Measurements from ENCODE around the gene ATP2B2.
"Not testable (repeated sequence)": the region's sequence is repeated elsewhere in the genome, so short reads cannot be mapped to it uniquely, and the experiment has no call there.

ATP2B2 gene

DNA sequence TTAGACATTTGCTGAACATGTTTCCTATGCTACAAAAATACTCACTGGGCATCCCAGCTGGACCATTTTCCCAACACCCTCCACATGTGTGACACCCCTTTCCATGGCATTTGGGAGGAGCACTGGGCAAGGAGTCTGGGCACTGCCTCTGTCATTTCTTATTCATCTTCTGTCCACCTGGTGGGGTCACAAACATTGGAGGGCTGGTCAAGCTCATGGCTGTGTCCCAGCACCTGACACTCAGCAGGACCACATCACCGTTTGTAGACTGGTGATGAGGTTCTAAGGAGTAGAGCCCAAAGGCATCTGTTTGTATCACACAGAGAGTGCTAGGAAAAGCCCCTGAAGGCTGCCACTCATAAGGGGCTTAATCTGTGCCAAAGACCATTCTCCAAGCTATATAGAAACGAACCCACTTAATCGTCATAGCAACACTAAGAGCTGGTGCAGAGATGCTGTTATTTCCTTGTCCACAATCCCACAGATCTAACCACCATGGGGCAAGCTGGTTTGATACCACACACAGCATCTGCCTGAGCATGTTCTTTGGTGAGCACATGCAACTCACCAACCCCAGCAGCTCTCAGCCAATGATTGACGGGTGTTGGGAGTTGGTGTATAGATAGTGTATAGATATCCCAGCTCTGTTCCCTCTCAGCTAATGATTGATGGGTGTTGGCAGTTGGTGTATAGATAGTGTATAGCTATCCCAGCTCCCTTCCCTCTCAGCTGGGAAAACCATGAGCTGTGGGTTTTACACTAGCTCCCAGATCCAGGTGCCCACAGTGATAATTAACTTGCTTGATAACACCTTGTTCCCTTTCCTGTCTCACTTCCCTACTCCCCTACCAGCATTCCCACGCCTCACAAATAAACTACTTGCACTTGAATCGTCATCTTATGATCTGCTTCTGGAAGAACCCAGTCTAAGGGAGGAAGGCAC is 42.7 kb upstream of the ATP2B2 start:
- Histone ChIP-seq H3K27me3 (peaks cover 24% of the 10 kb centered on the region), H3K4me1 (ENCODE audit: control insufficient read depth in 1 of 2, insufficient read depth in 1 of 2, low read depth in 1 of 2, low read length in 1 of 2) (no peaks in the 10 kb centered on the region), H3K36me3 (no peaks in the 10 kb centered on the region), H3K27ac (no peak overlapping the region), H3K4me3 (ENCODE audit: low read depth in 1 of 2, low read length in 1 of 2) (no peak overlapping the region), H3K9me3 (no peaks in the 10 kb centered on the region)
- TF ChIP-seq, protein P1, sequence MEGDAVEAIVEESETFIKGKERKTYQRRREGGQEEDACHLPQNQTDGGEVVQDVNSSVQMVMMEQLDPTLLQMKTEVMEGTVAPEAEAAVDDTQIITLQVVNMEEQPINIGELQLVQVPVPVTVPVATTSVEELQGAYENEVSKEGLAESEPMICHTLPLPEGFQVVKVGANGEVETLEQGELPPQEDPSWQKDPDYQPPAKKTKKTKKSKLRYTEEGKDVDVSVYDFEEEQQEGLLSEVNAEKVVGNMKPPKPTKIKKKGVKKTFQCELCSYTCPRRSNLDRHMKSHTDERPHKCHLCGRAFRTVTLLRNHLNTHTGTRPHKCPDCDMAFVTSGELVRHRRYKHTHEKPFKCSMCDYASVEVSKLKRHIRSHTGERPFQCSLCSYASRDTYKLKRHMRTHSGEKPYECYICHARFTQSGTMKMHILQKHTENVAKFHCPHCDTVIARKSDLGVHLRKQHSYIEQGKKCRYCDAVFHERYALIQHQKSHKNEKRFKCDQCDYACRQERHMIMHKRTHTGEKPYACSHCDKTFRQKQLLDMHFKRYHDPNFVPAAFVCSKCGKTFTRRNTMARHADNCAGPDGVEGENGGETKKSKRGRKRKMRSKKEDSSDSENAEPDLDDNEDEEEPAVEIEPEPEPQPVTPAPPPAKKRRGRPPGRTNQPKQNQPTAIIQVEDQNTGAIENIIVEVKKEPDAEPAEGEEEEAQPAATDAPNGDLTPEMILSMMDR (IDR thresholded peaks at IDR 0.05) = no peak

- Histone ChIP-seq H3K4me3 (ENCODE audit: low read depth in 1 of 2, low read length in 1 of 2) (no peak overlapping the region), H3K36me3 (no peaks in the 10 kb centered on the region), H3K9me3 (no peaks in the 10 kb centered on the region), H3K27ac (no peak overlapping the region), H3K27me3 (peaks cover 18% of the 10 kb centered on the region), H3K4me1 (ENCODE audit: control insufficient read depth in 1 of 2, insufficient read depth in 1 of 2, low read depth in 1 of 2, low read length in 1 of 2) (no peaks in the 10 kb centered on the region)
- TF ChIP-seq, protein P1 (IDR thresholded peaks at IDR 0.05) = no peak
These were observed 42.0 kb upstream of the ATP2B2 start for GRCh38 chr3:10547413-10547812.

- Histone ChIP-seq H3K27ac (no peak overlapping the region), H3K36me3 (no peaks in the 10 kb centered on the region), H3K9me3 (no peaks in the 10 kb centered on the region), H3K4me3 (ENCODE audit: low read depth in 1 of 2, low read length in 1 of 2) (no peak overlapping the region), H3K27me3 (peaks cover 13% of the 10 kb centered on the region), H3K4me1 (ENCODE audit: control insufficient read depth in 1 of 2, insufficient read depth in 1 of 2, low read depth in 1 of 2, low read length in 1 of 2) (no peaks in the 10 kb centered on the region)
- TF ChIP-seq, protein P1 (IDR thresholded peaks at IDR 0.05) = no peak
These were observed 41.5 kb upstream of the ATP2B2 start for GRCh38 chr3:10546820-10547263.

DNA sequence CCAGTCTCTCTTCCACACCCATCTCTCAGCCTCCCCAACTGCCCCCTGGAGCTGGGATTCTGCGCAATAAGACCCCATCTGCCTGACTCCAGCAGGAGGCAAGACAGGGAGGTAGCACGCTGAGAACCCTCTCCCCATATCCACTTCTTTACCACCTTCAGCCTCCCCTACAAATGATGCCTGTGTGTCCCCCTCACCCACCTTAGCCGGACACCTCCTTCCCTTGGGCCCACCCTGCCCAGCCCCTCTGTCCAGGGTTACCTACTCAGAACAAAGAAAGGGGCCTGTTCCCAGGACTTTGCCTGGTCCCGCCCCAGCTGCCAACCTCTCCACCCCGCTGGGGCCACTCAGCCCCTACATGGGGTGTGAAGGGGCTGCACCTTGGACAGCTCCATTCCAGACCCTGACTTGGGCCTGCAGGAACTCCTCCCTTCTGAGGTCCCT is 40.8 kb upstream of the ATP2B2 start:
- no peaks in the 10 kb centered on the region for H3K4me1 ChIP-seq (ENCODE audit: control insufficient read depth in 1 of 2, insufficient read depth in 1 of 2, low read depth in 1 of 2, low read length in 1 of 2)
- no peak overlapping the region for H3K4me3 ChIP-seq (ENCODE audit: low read depth in 1 of 2, low read length in 1 of 2)
- no peaks in the 10 kb centered on the region for H3K9me3 ChIP-seq
- TF ChIP-seq, protein P1 (IDR thresholded peaks at IDR 0.05) = no peak
- H3K27ac ChIP-seq = no peak overlapping the region
- no peaks in the 10 kb centered on the region for H3K36me3 ChIP-seq
- H3K27me3 ChIP-seq = peaks cover 6% of the 10 kb centered on the region

DNA sequence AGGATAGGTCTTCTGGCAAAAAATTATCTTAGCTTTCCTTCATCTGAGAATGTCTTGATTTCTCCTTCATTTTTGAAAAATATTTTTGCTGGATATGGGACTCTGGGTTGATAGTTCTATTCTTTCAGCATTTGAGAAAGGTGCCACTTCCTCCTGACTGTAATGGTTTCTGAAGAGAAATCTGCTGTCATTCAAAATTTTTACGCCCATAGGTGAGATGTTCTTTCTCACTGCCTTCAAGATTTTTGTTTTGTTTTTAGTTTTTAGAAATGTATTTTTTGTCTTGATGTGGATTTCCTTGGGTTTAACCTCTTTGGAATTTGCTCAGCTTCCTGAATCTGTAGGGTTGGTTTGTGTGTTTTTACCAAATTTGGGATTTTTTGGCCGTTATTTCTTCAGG is 37.1 kb upstream of the ATP2B2 start:
- no peaks in the 10 kb centered on the region for H3K36me3 ChIP-seq
- H3K27me3 ChIP-seq = no peaks in the 10 kb centered on the region
- TF ChIP-seq, protein P1 (IDR thresholded peaks at IDR 0.05) = no peak
- no peaks in the 10 kb centered on the region for H3K9me3 ChIP-seq
- H3K4me3 ChIP-seq (ENCODE audit: low read depth in 1 of 2, low read length in 1 of 2) = no peak overlapping the region
- H3K27ac ChIP-seq = no peak overlapping the region
- H3K4me1 ChIP-seq (ENCODE audit: control insufficient read depth in 1 of 2, insufficient read depth in 1 of 2, low read depth in 1 of 2, low read length in 1 of 2) = no peaks in the 10 kb centered on the region

- H3K27ac ChIP-seq; H3K27me3 ChIP-seq; H3K4me1 ChIP-seq (ENCODE audit: control insufficient read depth in 1 of 2, insufficient read depth in 1 of 2, low read depth in 1 of 2, low read length in 1 of 2); H3K9me3 ChIP-seq; H3K4me3 ChIP-seq (ENCODE audit: low read depth in 1 of 2, low read length in 1 of 2); H3K36me3 ChIP-seq: not testable (repeated sequence)
These were observed 35.0 kb upstream of the ATP2B2 start for GRCh38 chr3:10540347-10540746.
